ENCODE data around the gene ASPSCR1.
A peak's percentile ranks its signal among the peaks of the same experiment; 100 is the strongest.
"Not testable (repeated sequence)": the region's sequence is repeated elsewhere in the genome, so short reads cannot be mapped to it uniquely, and the experiment has no call there.

ASPSCR1 gene

DNA sequence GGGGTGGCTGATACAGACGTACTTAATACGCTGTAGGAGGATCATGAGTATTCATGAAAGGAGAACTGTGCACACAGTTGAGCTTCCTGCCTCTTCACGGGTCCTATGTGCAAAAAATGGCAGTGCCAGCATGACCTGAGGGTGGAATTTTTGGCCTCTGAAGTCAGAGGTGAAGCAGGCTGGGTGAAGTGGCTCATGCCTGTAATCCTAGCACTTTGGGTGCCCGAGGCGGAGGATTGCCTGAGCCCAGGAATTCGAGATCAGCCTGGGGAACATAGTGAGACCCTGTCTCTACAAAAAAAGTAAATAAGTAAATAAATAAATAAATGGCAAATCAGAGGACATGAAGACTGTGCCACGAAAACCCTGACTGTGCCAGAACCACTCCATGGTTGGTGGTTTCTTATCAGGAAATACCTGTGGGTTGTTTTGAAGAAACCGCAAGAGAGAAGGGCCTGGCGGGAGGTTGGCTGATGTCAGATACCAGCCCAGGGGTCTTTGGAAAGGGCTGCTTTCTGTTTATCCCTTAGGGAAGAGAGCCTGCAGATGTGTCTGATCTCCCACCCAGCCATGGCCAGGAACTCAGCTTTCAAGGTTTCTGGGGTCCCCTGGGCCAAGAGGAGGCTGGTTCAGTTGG lies 3.4 kb downstream of the ASPSCR1 start:
- Histone ChIP-seq H3K4me1 (peaks cover 72% of the 10 kb centered on the region), H3K27me3 (peaks cover 44% of the 10 kb centered on the region), H3K36me3 (peaks cover 26% of the 10 kb centered on the region), H3K9me3 (no peaks in the 10 kb centered on the region), H4K20me1 (peaks cover 66% of the 10 kb centered on the region), H3K9ac (no peak overlapping the region), H3K4me3 (no peak overlapping the region), H3K27ac (no peak overlapping the region), H3K4me2 (peak overlapping the region; percentile 68)
- TF ChIP-seq Cebpa-rat (IDR thresholded peaks at IDR 0.05), result no peak

DNA sequence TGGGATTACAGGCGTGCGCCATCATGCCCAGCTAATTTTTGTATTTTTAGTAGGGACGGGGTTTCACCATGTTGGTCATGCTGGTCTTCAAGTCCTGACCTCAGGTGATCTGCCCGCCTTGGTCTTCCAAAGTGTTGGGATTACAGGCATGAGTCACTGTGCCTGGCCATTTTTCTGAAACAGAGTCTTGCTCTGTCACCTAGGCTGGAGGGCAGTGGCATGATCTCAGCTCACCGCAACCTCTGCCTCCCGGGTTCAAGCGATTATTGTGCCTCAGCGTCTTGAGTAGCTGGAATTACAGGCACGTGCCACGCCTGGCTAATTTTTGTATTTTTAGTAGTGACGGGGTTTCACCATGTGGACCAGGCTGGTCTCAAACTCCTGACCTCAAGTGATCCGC lies 4.1 kb downstream of the ASPSCR1 start:
- Histone ChIP-seq H3K4me1 (peaks cover 66% of the 10 kb centered on the region), H3K27me3 (peaks cover 44% of the 10 kb centered on the region), H3K4me2 (peak overlapping the region; percentile 68), H3K36me3 (peaks cover 33% of the 10 kb centered on the region), H4K20me1 (peaks cover 73% of the 10 kb centered on the region)
- H3K4me3 ChIP-seq, H3K9ac ChIP-seq, H3K27ac ChIP-seq, H3K9me3 ChIP-seq: not testable (repeated sequence)

DNA sequence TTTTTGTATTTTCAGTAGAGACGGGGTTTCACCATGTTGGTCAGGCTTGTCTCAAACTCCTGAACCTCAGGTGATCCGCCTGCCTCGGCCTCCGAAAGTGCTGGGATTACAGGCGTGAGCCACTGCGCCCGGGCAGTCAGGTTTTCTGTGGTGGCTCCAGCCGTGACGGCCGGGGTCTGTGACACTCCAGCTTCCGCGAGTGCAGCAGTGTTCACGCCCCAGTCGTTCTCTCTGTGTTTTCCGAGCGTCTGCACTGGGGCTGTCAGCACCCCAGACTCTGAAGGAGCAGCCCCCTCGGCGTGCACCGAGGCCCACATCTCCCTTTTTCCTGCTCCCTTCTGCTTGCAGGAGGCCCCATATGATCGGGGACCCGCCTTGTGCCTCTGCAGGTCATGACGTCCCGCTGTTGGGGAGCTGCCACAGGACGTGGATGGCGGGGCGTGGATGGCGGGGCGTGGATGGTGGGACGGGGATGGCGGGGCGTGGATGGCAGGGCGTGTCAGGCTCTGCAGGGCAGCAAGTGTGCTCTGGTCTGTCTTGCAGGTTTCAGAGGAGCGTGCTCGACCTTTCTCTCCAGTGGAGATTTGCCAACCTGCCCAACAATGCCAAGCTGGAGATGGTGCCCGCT lies 5.7 kb downstream of the ASPSCR1 start:
- Histone ChIP-seq H3K9ac (no peak overlapping the region), H3K9me3 (no peaks in the 10 kb centered on the region), H3K27ac (no peak overlapping the region), H4K20me1 (peaks cover 83% of the 10 kb centered on the region), H3K27me3 (peaks cover 44% of the 10 kb centered on the region), H3K4me3 (no peak overlapping the region), H3K4me1 (peaks cover 64% of the 10 kb centered on the region), H3K36me3 (peaks cover 44% of the 10 kb centered on the region), H3K4me2 (peak overlapping the region; percentile 25; the same call in 1 of the 2 replicates)
- TF ChIP-seq Cebpa-rat (IDR thresholded peaks at IDR 0.05), result no peak

DNA sequence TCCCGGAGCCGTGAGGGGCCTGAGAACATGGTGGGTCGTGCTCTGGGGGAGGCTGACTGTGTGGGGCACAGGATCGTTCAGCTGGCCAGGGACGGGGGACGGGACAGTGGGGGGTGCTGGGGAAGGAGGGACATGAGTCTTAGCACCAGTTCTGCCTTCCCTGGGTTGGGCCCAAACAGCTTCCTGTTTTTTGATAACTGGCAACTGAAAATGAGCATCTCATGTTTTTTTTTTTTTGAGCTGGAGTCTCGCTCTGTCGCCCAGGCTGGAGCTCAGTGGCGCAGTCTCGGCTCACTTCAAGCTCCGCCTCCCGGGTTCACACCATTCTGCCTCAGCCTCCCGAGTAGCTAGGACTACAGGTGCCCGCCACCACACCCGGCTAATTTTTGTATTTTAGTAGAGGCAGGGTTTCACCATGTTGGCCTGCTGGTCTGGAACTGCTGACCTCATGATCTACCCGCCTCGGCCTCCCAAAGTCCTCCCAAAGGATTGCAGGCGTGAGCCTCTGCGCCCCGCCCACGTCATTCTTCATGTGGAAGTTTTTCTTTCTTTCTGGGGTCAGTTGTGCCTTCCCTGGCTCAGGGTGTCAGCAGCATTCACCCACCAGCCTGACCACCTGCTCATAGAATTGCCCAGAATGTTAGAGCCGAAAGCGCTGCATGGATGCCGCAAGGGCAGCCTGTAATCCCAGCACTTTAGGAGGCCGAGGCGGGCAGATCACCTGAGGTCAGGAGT lies 6.4 kb downstream of the ASPSCR1 start:
- Histone ChIP-seq H4K20me1 (peaks cover 83% of the 10 kb centered on the region), H3K9me3 (no peaks in the 10 kb centered on the region), H3K9ac (no peak overlapping the region), H3K4me1 (peaks cover 57% of the 10 kb centered on the region), H3K27me3 (peaks cover 39% of the 10 kb centered on the region), H3K36me3 (peaks cover 43% of the 10 kb centered on the region), H3K4me2 (peak overlapping the region; percentile 25), H3K4me3 (no peak overlapping the region), H3K27ac (no peak overlapping the region)
- no peak for TF ChIP-seq Cebpa-rat (IDR thresholded peaks at IDR 0.05)

DNA sequence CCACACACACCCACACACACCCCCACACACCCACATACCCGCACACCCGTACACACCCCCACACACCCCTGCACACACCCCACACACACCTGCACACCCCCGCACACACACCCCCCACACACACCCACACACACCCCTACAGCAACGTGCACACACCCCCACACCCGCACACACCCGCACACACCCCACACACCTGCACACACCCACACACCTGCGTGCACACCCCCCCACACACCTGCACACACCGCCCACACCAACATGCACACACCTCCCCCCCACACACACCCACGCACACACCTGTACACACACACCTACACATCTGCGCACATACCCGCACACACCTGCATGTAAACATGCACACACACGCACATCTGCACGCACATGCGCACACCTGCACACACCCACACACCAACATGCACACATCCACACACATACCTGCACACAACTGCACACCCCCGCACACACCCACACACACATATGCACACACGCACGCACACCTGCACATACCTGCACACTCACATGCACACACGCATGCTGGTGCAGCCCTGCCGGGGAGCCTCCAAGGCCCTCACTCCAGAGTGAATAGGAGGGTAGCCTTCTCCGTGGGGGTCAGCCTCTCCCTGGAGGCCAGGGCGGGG lies 7.5 kb downstream of the ASPSCR1 start:
- H3K36me3 ChIP-seq, result peaks cover 40% of the 10 kb centered on the region
- H3K4me2 ChIP-seq, result no peak overlapping the region
- H3K9me3 ChIP-seq, result no peaks in the 10 kb centered on the region
- H3K4me3 ChIP-seq, result no peak overlapping the region
- peaks cover 83% of the 10 kb centered on the region for H4K20me1 ChIP-seq
- no peak for TF ChIP-seq Cebpa-rat (IDR thresholded peaks at IDR 0.05)
- H3K27me3 ChIP-seq, result peaks cover 28% of the 10 kb centered on the region
- peaks cover 52% of the 10 kb centered on the region for H3K4me1 ChIP-seq
- no peak overlapping the region for H3K27ac ChIP-seq
- H3K9ac ChIP-seq, result no peak overlapping the region

DNA sequence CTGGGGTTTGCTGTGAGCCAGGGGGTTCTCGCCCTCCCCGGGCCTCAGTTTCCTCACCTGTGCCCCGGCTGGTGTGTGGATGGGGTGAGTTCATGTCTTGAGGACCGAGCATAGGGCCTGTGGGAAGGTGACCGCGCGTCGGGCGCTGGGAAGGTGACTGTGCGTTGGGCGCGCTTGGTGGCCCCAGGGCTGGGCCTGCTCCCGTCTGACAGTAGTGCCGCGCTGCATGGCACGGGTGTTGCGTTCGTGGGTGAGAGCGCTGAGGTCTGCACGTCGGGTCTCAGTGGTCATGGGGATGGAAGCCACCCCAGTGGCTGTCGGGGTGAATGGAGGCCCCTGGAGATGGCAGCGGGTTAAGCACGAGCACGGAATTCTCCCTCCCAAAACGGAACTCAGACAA lies 9.2 kb downstream of the ASPSCR1 start:
- no peak for TF ChIP-seq Cebpa-rat (IDR thresholded peaks at IDR 0.05)
- Histone ChIP-seq H3K36me3 (peaks cover 52% of the 10 kb centered on the region), H3K9me3 (peaks cover 8% of the 10 kb centered on the region; the same call in 1 of the 2 replicates)

DNA sequence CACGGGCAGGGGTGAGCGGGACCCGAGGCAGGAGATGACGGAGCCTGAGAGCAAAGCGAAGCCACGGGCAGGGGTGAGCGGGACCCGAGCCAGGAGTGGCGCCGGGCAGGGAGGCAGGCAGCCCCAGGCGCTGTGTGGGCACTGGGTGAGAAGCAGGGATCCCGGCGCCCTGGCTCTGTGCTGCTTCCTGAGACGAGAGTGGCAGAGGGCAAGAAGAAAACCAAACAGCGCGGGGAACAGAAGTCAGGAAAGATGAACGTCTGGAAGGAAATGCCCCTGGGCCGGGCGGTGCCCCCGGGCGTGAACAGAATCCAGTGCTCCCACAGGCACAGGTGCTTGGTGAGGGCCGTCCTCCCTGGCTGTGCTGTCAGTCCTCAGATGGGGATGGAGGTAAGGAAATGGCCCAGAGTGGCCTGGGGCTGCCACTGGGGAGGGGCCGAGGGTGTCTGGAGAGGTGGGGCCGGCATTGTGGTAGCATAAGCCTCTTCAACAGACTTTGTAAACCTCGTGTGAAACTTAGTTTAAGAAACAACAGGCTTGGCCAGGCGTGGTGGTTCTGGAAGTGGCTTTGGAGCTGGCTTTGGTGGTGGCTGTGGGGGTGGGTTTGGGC lies 9.8 kb downstream of the ASPSCR1 start:
- Histone ChIP-seq H3K36me3 (peaks cover 52% of the 10 kb centered on the region), H3K27me3 (peaks cover 10% of the 10 kb centered on the region), H3K4me2 (0 out of 2 replicates have a peak overlapping the region, but pooled peaks have one; percentile 9), H3K4me3 (no peak overlapping the region), H3K9ac (0 out of 2 replicates have a peak overlapping the region, but pooled peaks have one; percentile 34), H3K4me1 (peaks cover 39% of the 10 kb centered on the region), H3K9me3 (peaks cover 8% of the 10 kb centered on the region; the same call in 1 of the 2 replicates), H3K27ac (no peak overlapping the region), H4K20me1 (peaks cover 83% of the 10 kb centered on the region)
- TF ChIP-seq Cebpa-rat (IDR thresholded peaks at IDR 0.05), result no peak

More for the DNA sequence above, 9.2 kb downstream of the ASPSCR1 start:
- Histone ChIP-seq H3K9ac (0 out of 2 replicates have a peak overlapping the region, but pooled peaks have one; percentile 34), H3K4me3 (no peak overlapping the region), H3K4me1 (peaks cover 39% of the 10 kb centered on the region), H3K4me2 (no peak overlapping the region), H4K20me1 (peaks cover 83% of the 10 kb centered on the region), H3K27me3 (peaks cover 17% of the 10 kb centered on the region), H3K27ac (no peak overlapping the region)

DNA sequence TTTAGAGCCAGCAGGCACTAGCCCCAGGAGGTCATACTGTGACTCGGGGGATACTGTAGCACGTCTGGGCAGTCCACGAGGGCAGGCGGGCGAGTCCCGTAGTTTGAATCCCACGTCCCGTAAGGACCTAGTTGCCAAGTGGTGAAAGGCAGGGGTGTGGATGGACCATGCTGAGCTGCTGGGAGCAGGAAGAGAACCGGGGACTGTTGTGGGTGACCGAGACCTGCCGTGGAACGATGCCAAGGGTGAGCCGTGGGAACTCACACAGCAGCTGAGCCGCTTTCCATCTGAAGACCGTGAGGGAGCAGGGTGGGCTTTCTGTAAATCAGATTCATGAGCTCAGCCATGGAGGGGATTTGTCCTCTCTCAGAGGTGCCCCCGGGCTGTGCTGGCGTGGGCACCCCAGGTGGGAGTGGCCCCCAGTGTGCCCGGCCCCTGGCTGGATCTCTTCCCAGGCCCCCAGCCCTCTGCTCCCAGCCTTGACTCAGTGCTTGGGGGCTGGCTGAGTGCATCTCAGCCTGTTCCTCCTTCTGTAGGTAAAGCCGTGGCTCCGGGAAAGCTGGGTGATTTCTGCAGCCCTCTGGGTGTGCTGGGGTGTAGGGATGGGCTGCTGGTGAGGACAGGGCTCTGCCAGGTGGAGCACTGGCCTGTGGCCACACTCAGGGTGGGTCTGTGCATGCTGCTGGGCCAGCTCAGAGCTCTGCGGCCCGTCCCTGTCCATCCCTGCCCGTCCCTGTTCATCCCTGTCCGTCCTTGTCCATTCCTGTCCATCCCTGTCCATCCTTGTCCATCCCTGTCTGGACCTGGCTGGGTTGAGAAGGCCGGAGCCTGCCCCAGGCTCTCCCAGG lies 13.6 kb downstream of the ASPSCR1 start:
- Histone ChIP-seq H4K20me1 (peaks cover 93% of the 10 kb centered on the region), H3K27ac (no peak overlapping the region), H3K9me3 (peaks cover 8% of the 10 kb centered on the region; the same call in 1 of the 2 replicates), H3K36me3 (peaks cover 27% of the 10 kb centered on the region), H3K4me2 (peak overlapping the region; percentile 30; the same call in 1 of the 2 replicates), H3K4me3 (no peak overlapping the region), H3K9ac (no peak overlapping the region), H3K27me3 (0 out of 2 replicates have a peak, but pooled peaks cover 5% of the 10 kb centered on the region), H3K4me1 (peaks cover 39% of the 10 kb centered on the region)
- TF ChIP-seq Cebpa-rat (IDR thresholded peaks at IDR 0.05), result no peak
